ENCODE data around the gene C20orf204. TPM values are rescaled to one million over a fixed set of nuclear protein-coding genes. Genes with fewer than 3 reads are reported as not detected.
A peak's percentile ranks its signal among the peaks of the same experiment; 100 is the strongest.

The C20orf204 gene
- total RNA-seq, 2 donors from 2014 or later = 0.64 to 3.1 TPM

GRCh38 chr20:64039293-64040160, 3.5 kb downstream of the C20orf204 start:
- Histone ChIP-seq H3K27ac (peak overlapping the region in 1 of 2 donors; percentile 51), H3K36me3 (no peaks in the 10 kb centered on the region), H3K27me3 (replicated peaks; ENCODE audit: insufficient read depth) (no peaks in the 10 kb centered on the region), H3K4me3 (peak overlapping the region; percentile 28 to 35), H3K9me3 (no peaks in the 10 kb centered on the region), H3K4me1 (replicated peaks) (peaks cover 3% of the 10 kb centered on the region)
- DNase-seq (ENCODE audit: low spot score) = no peak
- TF ChIP-seq POLR2AphosphoS5 (IDR thresholded peaks at IDR 0.05) (no peak), POLR2A (IDR thresholded peaks at IDR 0.05) (no peak)
- TF ChIP-seq, protein P1, sequence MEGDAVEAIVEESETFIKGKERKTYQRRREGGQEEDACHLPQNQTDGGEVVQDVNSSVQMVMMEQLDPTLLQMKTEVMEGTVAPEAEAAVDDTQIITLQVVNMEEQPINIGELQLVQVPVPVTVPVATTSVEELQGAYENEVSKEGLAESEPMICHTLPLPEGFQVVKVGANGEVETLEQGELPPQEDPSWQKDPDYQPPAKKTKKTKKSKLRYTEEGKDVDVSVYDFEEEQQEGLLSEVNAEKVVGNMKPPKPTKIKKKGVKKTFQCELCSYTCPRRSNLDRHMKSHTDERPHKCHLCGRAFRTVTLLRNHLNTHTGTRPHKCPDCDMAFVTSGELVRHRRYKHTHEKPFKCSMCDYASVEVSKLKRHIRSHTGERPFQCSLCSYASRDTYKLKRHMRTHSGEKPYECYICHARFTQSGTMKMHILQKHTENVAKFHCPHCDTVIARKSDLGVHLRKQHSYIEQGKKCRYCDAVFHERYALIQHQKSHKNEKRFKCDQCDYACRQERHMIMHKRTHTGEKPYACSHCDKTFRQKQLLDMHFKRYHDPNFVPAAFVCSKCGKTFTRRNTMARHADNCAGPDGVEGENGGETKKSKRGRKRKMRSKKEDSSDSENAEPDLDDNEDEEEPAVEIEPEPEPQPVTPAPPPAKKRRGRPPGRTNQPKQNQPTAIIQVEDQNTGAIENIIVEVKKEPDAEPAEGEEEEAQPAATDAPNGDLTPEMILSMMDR (IDR thresholded peaks at IDR 0.05) = no peak
- intact Hi-C loops (cut with DNase I) = loop anchor here (2.0 kb wide), 1 partner anchor 81 kb away; no protein-coding TSS in a partner anchor
- 21% methylated on average over 13 of the region's 17 CpGs for WGBS

- H3K36me3 ChIP-seq = no peaks in the 10 kb centered on the region
- H3K27ac ChIP-seq = no peak overlapping the region
- no peaks in the 10 kb centered on the region for H3K9me3 ChIP-seq
- intact Hi-C loops (cut with DNase I) = no loop called here
- TF ChIP-seq, protein P1 (IDR thresholded peaks at IDR 0.05) = no peak
- TF ChIP-seq POLR2A (IDR thresholded peaks at IDR 0.05) (no peak), POLR2AphosphoS5 (IDR thresholded peaks at IDR 0.05) (no peak)
- H3K4me3 ChIP-seq = no peak overlapping the region
- 75% methylated on average over 12 of the region's 12 CpGs for WGBS
- no peak for DNase-seq (ENCODE audit: low spot score)
- no peaks in the 10 kb centered on the region for H3K27me3 ChIP-seq (replicated peaks; ENCODE audit: insufficient read depth)
- peaks cover 3% of the 10 kb centered on the region for H3K4me1 ChIP-seq (replicated peaks)
Observed at GRCh38 chr20:64040231-64041039, 4.5 kb downstream of the C20orf204 start.

GRCh38 chr20:64041040-64041780, 5.2 kb downstream of the C20orf204 start:
- H3K27me3 ChIP-seq (replicated peaks; ENCODE audit: insufficient read depth) = no peaks in the 10 kb centered on the region
- H3K4me3 ChIP-seq = no peak overlapping the region
- no peak for TF ChIP-seq POLR2AphosphoS5 (IDR thresholded peaks at IDR 0.05)
- TF ChIP-seq, protein P1 (IDR thresholded peaks at IDR 0.05) = no peak
- no peak for TF ChIP-seq POLR2A (IDR thresholded peaks at IDR 0.05)
- intact Hi-C loops (cut with DNase I) = no loop called here
- DNase-seq (ENCODE audit: low spot score) = no peak
- H3K9me3 ChIP-seq = no peaks in the 10 kb centered on the region
- H3K4me1 ChIP-seq (replicated peaks) = peaks cover 3% of the 10 kb centered on the region
- H3K27ac ChIP-seq = no peak overlapping the region
- 55% methylated on average over 15 of the region's 15 CpGs for WGBS
- H3K36me3 ChIP-seq = no peaks in the 10 kb centered on the region

DNA sequence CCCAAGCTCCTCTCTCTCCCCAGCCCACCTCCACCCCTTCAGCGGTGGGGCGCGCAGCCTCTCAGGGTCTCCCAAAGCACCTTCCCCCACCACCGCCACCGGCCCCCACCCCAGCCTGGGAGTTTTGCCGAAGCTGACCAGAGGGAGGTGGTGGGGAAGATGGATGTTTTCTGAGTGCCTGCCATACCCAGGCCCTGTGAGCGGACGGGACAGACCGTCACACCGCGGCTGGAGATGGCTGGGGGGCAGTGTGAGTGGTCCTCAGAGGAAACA, 5.7 kb downstream of the C20orf204 start:
- TF ChIP-seq, protein P1 (IDR thresholded peaks at IDR 0.05) = no peak
- TF ChIP-seq POLR2AphosphoS5 (IDR thresholded peaks at IDR 0.05) (no peak), POLR2A (IDR thresholded peaks at IDR 0.05) (no peak)
- 22% methylated on average over 11 of the region's 11 CpGs for WGBS
- H3K4me1 ChIP-seq (replicated peaks) = peaks cover 3% of the 10 kb centered on the region
- no peak for DNase-seq (ENCODE audit: low spot score)
- no peaks in the 10 kb centered on the region for H3K9me3 ChIP-seq
- peak overlapping the region in 1 of 2 donors; percentile 14 for H3K27ac ChIP-seq
- intact Hi-C loops (cut with DNase I) = no loop called here
- H3K36me3 ChIP-seq = no peaks in the 10 kb centered on the region
- peak overlapping the region in 1 of 2 donors; percentile 39 for H3K4me3 ChIP-seq
- no peaks in the 10 kb centered on the region for H3K27me3 ChIP-seq (replicated peaks; ENCODE audit: insufficient read depth)

All from prostate gland (tissue), 2 donors.